Gastrocnemius medialis (tissue), 4 donors: ENCODE data around the gene SLC7A14. TPM values are rescaled to one million over a fixed set of nuclear protein-coding genes. Genes with fewer than 3 reads are reported as not detected.

Source experiments
- ATAC-seq, 2 donors: fragments of 150-250 bp; one replicate each; pipeline ENCODE4 v1.9.1; 2016
- DNase-seq, 2 donors: peaks; one replicate each; pipeline ENCODE4 v3.0.0-alpha.2; 2019
- H3K27ac ChIP-seq, 4 donors: fragments of 200-600 bp; sonication (generic); 1 replicate in 1 of 4; 2 replicates in 3 of 4; pipeline ENCODE4 v1.5.1; 2016 to 2018; ENCODE audit warnings: mild to moderate bottlenecking in 2 of 4, moderate library complexity in 1 of 4
- H3K27me3 ChIP-seq, 3 donors: fragments of 200-600 bp; sonication (generic) in 2 of 3; 1 replicate in 1 of 3; 2 replicates in 2 of 3; pipeline versions ENCODE4 v1.5.1 to v1.6.0; 2016 to 2019; ENCODE audit warnings: mild to moderate bottlenecking in 1 of 3, moderate library complexity in 1 of 3
- H3K36me3 ChIP-seq, 2 donors: fragments of 200-600 bp; sonication (generic) in 1 of 2; one replicate each; pipeline ENCODE4 v1.5.1; 2017 to 2018
- H3K4me1 ChIP-seq, 2 donors: fragments of 200-600 bp; sonication (generic) in 1 of 2; one replicate each; pipeline ENCODE4 v1.5.1; 2016 to 2017; ENCODE audit warnings: mild to moderate bottlenecking in 2 of 2
- H3K4me3 ChIP-seq, 4 donors: fragments of 200-600 bp; sonication (generic) in 3 of 4; 1 replicate in 1 of 4; 2 replicates in 3 of 4; pipeline ENCODE4 v1.5.1; 2016 to 2019; ENCODE audit warnings: mild to moderate bottlenecking in 2 of 4
- H3K9me3 ChIP-seq, 3 donors: fragments of 200-600 bp; sonication (generic) in 2 of 3; 1 replicate in 1 of 3; 2 replicates in 2 of 3; pipeline ENCODE4 v1.5.1; 2016 to 2019
- CTCF ChIP-seq, 5 experiments: fragments of 450-650 bp in 3 of 5; fragments of 200-600 bp in 2 of 5; sonication (generic) in 2 of 5; IDR thresholded peaks in 4 of 5; conservative IDR thresholded peaks in 1 of 5; 1 replicate in 4 of 5; 2 replicates in 1 of 5; pipeline ENCODE4 v1.5.1; 2016 to 2019; ENCODE audit warnings: antibody characterized with exemption in 5 of 5, mild to moderate bottlenecking in 3 of 5, moderate library complexity in 3 of 5
- POLR2A ChIP-seq, 2 donors: fragments of 450-650 bp; IDR thresholded peaks; one replicate each; pipeline ENCODE4 v1.6.1; 2017; ENCODE audit warnings: antibody characterized with exemption in 2 of 2, mild to moderate bottlenecking in 2 of 2, moderate library complexity in 2 of 2
- in situ Hi-C, 4 donors: fragments of 200-750 bp; cut with MboI; loops; one replicate each; pipeline versions ENCODE4 v1.15.0 to v1.8.0; 2017; ENCODE audit warnings: low sequenced_read_pairs in 4 of 4
- intact Hi-C: fragments of 100-400 bp; cut with DNase I; formaldehyde crosslinking; loops from one replicate; pipeline ENCODE4 v1.15.1; 2023; ENCODE audit warnings: low total_unique reads
- total RNA-seq, 4 donors: library from RNA; depleted of rRNA; stranded (reverse); fragments of >200 nt; gene quantifications; one replicate each; pipeline versions ENCODE4 v1.1.0 to v1.2.3, GENCODE V29; 2016

Gene SLC7A14
- total RNA-seq, 4 donors from 2014 or later, result 0.02 TPM; not detected in 3

GRCh38 chr3:170614214-170614966 is 28.5 kb upstream of the SLC7A14 start:
- Histone ChIP-seq H3K27ac (peak overlapping the region in 2 of 4 donors; percentile 47 to 62), H3K9me3 (no peaks in the 10 kb centered on the region), H3K36me3 (no peaks in the 10 kb centered on the region), H3K4me1 (peaks cover 0 to 9% of the 10 kb centered on the region in 2 donors), H3K4me3 (no peak overlapping the region), H3K27me3 (no peaks in the 10 kb centered on the region)
- ATAC-seq (peak; percentile 93 to 99), DNase-seq (peak; percentile 29)
- in situ Hi-C loops (no loop called here), intact Hi-C loops (no loop called here)
- no peak for TF ChIP-seq POLR2A (IDR thresholded peaks at IDR 0.05)
- no peak for TF ChIP-seq CTCF (IDR thresholded peaks at IDR 0.05 in 4 of 5, conservative IDR thresholded peaks at IDR 0.05 in 1 of 5)

- Histone ChIP-seq H3K36me3 (no peaks in the 10 kb centered on the region), H3K27ac (no peak overlapping the region), H3K4me3 (no peak overlapping the region), H3K9me3 (no peaks in the 10 kb centered on the region), H3K4me1 (peaks cover 0 to 9% of the 10 kb centered on the region in 2 donors), H3K27me3 (no peaks in the 10 kb centered on the region)
- intact Hi-C loops, result no loop called here
- DNase-seq (no peak), ATAC-seq (no peak)
- TF ChIP-seq CTCF (IDR thresholded peaks at IDR 0.05 in 4 of 5, conservative IDR thresholded peaks at IDR 0.05 in 1 of 5) (no peak), POLR2A (IDR thresholded peaks at IDR 0.05) (no peak)
- in situ Hi-C loops, result no loop called here
Measured at GRCh38 chr3:170611751-170612150, 25.9 kb upstream of the SLC7A14 start.

- DNase-seq (no peak), ATAC-seq (no peak)
- H3K27me3 ChIP-seq, result no peaks in the 10 kb centered on the region
- no peak overlapping the region for H3K4me3 ChIP-seq
- H3K4me1 ChIP-seq, result peaks cover 0 to 9% of the 10 kb centered on the region in 2 donors
- H3K9me3 ChIP-seq, result no peaks in the 10 kb centered on the region
- no peaks in the 10 kb centered on the region for H3K36me3 ChIP-seq
- intact Hi-C loops, result no loop called here
- no peak overlapping the region for H3K27ac ChIP-seq
- TF ChIP-seq CTCF (IDR thresholded peaks at IDR 0.05 in 4 of 5, conservative IDR thresholded peaks at IDR 0.05 in 1 of 5) (no peak), POLR2A (IDR thresholded peaks at IDR 0.05) (no peak)
- in situ Hi-C loops, result no loop called here
Measured at GRCh38 chr3:170610321-170610884, 24.5 kb upstream of the SLC7A14 start.

- Histone ChIP-seq H3K27me3 (no peaks in the 10 kb centered on the region), H3K9me3 (no peaks in the 10 kb centered on the region), H3K4me3 (no peak overlapping the region), H3K36me3 (no peaks in the 10 kb centered on the region), H3K4me1 (no peaks in the 10 kb centered on the region), H3K27ac (no peak overlapping the region)
- no peak for ATAC-seq
- no peak for DNase-seq
- no peak for TF ChIP-seq POLR2A (IDR thresholded peaks at IDR 0.05)
- TF ChIP-seq CTCF (IDR thresholded peaks at IDR 0.05 in 4 of 5, conservative IDR thresholded peaks at IDR 0.05 in 1 of 5), result no peak
- in situ Hi-C loops, result no loop called here
- intact Hi-C loops, result no loop called here
Measured at GRCh38 chr3:170608475-170608874, 22.6 kb upstream of the SLC7A14 start.
